Stimulated activated CD4-positive, alpha-beta T cell treated with anti-CD3 and anti-CD28 coated beads, Interleukin-2, amount 100 ng/mL, for 48 hours (primary cell): ENCODE results near the gene RGS17.
"Not testable (repeated sequence)": the region's sequence is repeated elsewhere in the genome, so short reads cannot be mapped to it uniquely, and the experiment has no call there.

ENCODE experiments used
- DNase-seq, 2 donors: peaks; one replicate each; pipeline ENCODE4 v3.0.0-alpha.2; 2020

Gene RGS17

DNA sequence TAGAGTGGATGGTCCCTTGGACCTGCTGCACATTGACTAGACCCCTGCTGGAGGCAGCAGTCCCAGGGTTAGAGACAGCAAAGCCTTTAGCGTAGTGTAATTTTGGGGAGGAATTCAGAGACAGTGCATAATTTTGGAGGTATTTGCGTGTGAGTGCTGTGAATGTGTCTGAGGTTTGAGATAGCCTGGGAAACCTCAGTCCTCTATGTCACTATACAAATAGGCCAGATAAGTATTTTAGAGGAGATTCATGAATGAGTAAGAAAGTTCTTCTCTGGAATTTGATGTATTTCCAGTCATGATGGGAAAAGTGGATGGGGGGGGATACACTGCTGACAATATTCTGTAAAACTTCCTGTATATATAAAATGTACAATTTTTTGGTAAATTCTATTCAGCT, 102.8 kb downstream of the RGS17 start:
- no peak for DNase-seq

DNA sequence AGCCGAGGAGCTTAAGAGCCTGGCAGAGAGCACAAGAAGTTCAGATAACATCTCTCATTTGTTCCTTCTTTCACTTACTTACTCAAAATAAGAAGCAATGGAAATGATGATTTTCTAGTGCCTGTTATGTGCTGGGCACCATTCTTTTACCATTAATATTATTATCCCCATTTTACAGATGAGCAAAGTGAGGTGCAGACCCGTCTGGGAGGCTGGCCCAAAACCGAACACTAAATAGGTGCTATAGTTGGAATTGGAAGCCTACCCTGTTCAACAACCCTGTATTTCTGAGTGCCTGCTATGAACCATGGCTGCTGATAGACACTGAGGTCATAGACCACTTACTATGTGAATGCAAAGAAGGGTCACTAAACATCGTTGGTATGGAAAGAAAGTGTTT, 103.6 kb downstream of the RGS17 start:
- no peak for DNase-seq

DNA sequence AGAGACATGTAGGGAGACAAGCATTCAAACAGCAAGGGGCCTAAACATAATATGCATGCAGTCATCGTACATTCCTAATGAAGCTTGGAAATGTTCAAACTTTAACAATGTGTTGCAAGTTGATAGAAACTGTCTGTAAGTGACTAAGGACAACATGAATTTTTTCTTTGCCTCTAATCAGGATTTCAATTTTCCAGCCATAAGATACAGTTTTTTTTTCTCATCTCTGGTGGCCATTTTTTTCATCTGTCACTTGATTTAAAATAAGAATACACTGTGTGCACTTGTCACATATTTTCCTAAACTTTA, 106.4 kb downstream of the RGS17 start:
- no peak for DNase-seq

DNA sequence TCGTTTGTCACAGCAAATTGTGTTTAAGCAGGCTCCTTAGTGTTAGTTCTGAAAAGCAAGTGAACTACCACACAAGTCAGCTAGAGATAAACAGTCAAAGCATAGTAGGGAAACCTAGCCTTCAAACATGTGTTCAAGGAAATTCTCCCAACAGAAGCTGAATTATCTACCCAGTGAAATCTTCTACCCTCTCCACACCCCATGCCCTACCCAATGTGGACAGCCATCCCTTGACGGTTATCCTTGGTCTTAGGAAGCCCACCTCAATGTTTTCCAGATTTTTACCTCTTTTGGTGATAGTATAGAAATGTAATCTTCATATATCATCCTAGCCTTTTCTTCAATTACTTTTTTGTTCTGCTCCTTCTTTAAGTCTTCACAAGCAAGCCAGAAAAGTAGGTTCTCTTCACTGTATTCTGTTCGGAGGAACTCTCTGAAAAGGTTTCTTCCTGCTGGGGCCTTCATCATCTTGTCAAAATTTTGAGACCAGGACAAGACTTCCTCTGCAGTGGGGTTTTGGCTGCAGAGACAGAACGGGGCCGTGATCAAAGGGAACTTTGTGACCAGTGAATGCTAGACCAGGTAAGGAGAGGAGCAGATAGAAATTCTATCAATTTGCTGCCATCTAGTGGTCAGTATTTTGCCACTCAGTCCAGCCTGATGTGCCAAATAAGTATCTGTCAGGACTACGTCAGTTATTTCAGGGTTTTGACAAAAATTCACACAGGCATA, 106.9 kb downstream of the RGS17 start:
- peak; percentile 14 to 31 for DNase-seq

DNA sequence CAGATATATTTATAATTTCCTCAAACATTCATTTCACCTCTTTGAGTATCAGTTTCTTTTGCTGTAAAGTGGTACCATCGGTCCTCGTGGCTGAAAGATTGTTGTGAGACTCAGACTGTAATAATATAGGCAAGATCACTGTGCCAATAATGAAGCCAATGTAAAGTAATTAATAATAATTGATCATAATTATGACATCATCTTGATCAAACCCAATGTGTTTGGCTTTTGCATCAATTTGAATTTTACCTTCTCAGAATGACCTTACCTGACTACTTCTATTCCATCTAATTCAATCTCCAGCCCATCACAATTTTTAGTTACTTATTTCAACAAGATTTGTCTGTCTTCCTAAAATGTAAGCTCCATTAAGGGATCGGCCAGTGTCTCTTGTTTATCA, 112.7 kb downstream of the RGS17 start:
- no peak for DNase-seq

DNA sequence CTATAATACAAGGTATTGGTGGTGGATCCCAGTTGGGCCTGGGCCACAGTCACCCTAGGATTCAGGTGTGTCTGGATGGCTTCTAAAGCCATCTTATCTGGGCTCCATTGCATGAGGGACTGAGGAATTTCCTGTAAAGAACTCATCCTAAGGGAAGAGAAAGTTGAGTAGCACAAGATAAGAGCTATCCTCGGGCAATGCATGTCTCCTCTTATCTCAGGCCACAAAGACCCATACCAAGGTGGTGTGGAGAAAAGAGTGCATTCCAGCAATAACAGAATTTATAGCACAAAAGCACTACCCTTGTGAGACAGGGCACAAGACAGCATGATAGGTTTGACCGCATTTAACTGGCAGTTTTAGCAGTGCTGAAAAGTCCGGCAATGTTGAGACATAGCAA, 114.2 kb downstream of the RGS17 start:
- no peak for DNase-seq

DNA sequence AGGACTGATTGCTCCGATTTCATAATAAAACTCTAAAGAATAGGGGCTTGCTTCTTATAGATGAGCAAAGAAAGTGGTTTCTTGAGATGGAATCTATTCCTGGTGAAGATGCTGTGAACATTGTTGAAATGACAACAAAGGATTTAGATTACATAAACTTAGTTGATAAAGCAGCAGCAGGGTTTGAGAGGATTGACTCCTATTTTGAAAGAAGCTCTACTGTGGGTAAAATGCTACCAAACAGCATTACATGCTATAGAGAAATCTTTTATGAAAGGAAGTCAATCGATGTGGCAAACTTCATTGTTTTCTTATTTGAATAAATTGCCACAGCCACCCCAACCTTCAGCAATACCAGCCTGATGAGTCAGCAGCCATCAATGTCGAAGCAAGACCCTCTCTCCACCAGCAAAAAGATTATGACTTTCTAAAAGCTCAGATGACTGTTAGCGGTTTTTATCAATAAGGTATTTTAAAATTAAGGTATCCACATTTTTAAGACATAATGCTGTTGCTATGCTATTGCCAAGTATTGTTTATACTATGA, 115.9 kb downstream of the RGS17 start:
- no peak for DNase-seq

DNA sequence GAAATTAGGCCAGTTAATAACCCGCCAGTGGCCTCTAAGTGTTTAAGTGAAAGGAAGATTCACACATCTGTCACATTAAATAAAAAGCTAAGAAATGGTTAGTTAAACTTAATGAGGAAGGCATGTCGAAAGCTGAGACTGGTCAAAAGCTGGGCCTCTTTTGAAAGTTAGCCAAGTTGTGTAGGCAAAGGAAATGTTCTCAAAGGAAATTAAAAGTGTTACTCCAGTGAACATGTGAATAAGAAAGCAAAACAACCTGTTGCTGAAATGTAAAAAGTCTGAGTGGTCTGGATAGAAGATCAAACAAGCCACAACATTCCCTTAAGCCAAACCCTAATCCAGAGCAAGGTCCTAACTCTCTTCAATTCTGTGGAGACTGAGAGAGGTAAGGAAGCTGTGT, 117.6 kb downstream of the RGS17 start:
- no peak for DNase-seq

DNA sequence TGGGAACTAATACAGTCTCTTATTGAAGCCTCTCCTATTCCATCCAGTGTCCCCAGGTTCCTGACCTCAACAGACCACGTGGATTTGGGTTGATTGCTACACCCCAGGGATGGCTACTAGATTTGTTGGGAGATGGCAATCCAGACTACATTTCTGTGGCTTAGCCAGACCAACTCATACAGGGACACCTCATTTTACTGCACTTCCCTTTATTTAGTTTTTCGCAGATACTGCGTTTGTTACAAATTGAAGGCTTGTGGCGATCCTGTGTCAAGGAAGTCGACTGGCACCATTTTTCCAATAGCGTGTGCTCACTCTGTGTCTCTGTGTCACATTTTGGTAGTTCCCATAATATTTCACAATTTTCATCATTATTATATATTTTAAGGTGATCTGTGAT, 118.2 kb downstream of the RGS17 start:
- DNase-seq, result no peak

DNA sequence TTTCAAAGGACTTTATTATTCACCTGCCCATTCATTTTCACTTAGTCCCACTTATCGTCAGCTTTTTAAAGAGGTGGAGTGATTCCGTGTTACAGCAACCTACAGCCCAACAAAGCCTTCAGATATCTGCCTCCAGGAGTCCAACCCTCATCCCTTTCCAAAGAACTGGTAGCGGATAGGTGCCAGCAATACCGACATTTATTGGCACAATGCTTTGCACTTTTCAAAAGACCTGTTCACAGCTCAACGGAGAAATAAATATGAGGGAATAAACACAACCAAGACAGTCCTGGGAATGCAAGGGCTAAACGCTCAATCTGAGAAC, 127.8 kb downstream of the RGS17 start:
- DNase-seq, result no peak

DNA sequence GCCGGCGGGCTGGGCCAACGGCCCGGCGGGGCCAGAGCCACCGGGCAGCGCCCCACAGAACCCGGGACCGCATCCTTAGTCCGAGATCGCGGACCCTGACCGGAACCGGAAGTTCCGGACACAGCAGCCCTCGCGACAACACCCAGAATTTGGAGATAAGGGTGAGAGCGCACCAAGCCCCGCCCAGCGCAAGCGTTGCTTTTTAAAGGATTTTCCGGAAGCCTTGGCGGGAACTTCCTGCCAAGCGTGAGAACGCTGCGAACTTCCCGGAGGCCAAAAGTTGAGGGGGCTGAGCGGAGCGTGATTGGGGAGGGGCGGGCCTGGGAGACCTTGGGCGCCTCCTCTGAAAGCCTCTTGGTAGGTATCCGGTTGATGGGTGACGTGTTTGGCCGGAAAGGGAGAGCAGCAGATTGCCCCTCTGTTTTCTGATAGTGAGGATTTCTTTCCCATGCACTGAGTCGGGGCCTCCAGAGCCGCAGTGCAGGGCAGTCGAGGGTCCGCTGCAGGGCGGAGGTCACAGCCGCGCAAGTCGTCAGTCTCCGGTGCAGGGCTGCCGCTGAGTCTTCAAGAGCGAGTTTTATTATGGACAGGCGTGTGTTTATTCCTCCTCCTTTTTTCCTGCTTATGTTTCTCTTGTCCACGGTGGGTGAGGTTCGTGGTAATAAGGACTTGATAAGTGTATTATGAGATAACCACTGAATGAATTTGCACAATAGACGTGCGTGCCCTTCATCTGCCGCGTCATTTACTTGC, 128.3 kb downstream of the RGS17 start, which contains the start of gene MTRF1L:
MTRF1L (minus strand) TSS at position 97 of the 753 bp plus-strand sequence; CDS start at position 73, 24 bp downstream.
- peak; percentile 79 to 83 for DNase-seq

DNA sequence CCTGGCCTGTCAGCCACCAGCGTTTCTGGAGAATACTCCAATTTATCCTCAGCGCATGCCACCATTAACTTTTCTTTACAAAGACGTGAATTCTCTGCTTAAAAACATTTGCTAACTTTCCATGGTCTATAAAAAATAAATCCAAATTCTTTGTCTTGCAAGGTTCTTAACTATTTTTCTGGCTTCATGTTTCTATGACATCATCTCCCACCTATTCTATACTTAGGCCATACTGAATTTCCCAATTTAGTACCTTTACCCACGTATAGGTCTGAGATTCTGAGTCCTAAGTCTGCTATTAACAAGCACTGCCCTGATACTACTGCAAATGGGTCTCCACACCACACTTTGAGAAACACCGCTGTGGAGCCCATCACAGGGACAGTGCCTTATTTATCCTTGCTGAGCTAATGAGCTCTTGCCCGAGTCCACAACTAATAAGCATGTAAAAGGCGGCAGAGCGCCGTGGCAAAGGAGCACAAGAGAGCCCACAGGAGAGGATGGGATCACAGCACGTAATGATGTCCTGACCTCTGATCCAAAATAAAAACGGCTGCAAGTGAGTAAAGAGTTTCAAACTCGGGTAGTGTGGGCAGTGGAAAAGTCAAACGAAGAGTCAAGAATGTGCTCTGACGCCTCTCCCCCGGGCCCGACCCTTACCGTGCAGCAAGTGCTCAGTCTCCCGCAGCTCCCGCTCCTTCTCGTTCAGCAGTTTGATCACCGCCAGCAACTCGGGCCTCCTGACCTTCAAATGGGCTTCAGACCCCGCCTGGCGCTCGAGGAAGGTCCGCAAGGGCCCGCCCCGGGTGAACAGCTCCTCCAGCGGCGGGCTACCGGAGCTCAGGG, 129.1 kb downstream of the RGS17 start:
- DNase-seq, result no peak

DNA sequence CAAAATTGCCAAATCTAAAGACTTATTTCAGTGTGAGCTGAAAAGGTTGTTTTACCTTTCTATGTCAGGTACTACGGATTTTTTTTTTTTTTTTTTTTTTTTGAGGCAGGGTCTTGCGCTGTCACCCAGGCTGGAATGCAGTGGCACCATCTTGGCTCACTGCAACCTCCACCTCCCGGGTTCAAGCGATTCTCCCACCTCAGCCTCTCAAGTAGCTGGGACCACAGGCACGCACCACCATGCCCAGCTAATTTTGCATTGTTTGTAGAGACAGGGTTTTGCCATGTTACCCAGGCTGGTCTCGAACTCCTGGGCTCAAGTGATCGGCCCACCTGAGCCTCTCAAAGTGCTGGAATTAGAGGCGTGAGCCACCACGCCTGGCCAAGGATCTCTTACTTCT, 130.3 kb downstream of the RGS17 start:
- not testable (repeated sequence) for DNase-seq

DNA sequence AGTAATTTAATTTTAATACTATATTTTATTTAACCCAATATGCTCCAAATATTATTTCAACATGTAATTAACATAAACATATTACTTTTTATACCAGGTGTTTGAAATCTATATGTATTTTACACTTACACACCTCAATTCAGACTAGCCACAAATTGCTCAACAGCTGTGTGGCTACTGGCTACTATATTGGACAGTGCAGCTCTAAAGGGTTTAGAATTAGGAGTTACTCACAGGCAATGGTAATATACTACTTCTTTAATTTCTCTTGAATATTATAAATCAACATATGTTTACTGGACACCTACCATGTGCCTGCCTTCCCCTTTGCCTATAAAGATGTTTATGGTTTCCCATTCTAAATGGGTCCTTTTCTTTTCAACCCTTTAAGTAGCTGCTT, 130.8 kb downstream of the RGS17 start:
- no peak for DNase-seq

DNA sequence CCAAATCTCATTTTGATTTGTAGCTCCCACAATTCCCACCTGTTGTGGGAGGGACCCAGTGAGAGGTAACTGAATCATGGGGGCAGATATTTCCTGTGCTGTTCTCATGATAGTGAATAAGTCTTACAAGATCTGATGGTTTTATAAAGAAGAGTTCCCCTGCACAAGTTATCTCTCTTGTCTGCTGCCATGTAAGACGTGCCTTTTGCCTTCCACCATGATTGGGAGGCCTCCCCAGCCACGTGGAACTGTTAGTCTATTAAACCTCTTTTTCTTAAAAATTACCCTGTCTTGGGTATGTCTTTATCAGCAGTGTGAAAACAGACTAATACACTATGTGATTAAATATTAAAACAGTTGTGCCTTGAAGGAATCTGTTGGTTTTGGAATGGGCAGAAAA, 131.5 kb downstream of the RGS17 start:
- not testable (repeated sequence) for DNase-seq

DNA sequence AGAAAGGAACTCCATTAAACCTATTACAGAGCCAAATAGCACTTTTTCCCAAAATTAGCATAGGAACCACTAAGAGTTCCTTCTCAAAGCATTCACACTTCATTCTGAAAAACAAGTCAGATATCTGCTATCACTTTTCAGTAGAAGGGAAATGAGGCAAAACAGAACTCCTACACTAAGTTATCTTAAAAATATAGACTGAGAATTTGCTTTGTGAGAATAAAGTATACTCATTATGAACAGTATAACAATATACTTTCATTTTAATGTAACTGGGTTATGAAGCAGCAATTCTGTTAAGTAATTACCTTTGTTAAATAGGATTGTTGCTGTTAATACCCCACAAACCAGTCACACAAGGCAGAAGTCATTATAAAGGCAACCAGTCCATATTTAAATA, 137.2 kb downstream of the RGS17 start:
- no peak for DNase-seq

DNA sequence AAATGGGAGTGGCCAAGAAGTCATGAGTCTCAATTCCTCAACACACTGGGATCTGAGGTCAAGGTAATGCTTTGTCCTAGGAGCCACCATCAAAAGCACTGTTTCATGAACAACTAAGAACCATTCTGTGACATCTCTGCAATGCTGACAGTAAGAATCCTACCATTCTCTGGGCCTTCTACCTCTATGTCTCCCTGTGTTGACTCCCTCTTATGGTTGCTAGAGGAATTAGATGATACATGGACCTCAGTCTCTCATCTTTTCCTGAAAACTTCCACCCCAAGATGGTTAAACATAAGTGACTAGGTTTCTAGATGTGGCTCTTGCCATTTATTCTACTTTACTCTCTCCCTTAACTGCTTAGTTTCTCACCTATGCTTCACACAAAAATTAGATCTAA, 137.7 kb downstream of the RGS17 start:
- no peak for DNase-seq

DNA sequence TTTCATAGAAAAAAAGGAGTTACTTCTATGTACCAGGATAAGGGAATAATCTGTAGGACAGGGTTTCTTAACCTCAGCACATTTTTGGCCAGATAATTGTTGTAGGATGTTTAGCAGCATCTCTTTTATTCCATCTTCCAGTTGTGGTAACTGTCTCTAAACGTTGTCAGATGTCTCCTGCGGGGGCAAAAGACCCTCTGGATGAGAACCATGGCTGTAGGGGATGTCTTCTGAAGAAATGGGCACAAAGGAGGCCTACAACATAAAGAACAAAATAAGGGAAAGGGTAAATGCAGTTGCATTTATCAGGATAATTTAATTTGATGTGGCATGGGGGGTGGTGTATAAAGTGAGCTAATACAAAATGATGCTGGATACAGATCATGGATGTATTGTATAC, 144.1 kb downstream of the RGS17 start:
- no peak for DNase-seq

DNA sequence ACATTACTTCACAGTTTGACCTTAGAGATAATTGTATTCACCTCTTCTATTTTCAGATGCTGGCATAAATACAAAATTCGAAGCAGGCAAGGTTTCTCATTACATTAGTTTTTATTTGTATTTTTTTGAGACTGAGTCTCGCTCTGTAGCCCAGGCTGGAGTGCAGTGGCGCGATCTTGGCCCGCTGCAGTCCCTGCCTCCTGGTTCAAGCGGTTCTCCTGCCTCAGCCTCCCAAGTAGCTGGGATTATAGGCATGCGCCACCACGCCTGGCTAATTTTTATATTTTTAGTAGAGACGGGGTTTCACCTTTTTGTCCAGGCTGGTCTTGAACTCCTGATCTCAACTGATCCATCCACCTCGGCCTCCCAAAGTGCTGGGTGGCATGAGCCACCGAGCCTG, 145.8 kb downstream of the RGS17 start:
- not testable (repeated sequence) for DNase-seq

DNA sequence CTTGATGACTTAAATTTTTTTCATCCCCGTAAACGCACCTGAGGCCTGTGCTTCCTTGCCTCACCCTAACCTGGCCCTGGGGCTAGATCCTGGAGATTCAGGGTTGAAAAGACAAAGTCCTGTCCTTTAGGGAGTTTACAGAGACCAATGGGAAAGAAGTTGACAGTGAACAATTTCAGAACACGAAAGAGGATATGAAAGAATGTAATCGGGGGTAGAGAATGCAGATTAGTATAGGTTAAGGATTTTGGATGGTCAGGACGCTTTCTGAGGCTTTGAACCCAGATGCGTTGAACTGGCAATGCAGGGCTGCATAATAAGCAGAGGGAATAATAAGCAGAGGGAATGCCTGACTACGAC, 146.6 kb downstream of the RGS17 start:
- no peak for DNase-seq

DNA sequence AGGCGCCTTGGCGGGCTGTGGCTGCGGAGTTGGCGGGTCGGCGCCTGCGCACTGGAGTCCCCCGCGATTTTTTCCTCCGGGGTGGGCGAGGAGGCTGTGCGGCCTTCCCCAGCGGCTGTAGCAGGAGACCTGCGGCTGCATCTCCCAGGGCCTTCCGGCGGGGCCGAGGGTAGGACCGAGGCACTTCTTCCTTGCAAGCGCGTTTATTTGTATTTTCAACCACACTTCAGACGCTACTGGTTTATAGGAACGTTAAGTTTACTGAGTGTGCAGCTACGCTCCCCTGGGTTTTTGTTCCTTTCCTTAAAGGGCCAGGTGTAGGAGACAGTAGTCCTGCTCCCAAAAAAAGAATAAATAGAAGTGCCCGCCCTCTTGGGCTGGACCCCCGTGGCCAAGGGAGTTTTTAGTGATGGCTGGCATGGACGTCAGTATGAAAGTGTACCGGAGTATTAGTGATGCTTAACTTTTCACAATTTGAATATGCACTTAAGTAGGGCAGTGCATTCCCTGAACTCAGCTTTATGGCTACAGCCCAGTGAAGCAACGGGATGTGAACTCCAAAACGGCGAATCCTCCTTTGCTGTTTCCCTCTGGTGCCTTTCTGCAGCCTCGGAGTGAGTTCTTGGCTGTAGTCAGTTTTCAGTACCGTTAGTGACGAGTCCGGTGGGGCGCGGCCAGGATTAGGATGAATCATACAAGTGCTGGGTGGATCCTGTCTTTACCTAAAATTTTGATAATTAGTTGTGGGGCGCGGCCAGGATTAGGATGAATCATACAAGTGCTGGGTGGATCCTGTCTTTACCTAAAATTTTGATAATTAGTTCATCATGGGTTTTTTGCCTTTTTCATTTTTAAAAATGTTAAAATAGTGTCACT, 147.2 kb downstream of the RGS17 start:
- DNase-seq, result peak; percentile 67 to 93

DNA sequence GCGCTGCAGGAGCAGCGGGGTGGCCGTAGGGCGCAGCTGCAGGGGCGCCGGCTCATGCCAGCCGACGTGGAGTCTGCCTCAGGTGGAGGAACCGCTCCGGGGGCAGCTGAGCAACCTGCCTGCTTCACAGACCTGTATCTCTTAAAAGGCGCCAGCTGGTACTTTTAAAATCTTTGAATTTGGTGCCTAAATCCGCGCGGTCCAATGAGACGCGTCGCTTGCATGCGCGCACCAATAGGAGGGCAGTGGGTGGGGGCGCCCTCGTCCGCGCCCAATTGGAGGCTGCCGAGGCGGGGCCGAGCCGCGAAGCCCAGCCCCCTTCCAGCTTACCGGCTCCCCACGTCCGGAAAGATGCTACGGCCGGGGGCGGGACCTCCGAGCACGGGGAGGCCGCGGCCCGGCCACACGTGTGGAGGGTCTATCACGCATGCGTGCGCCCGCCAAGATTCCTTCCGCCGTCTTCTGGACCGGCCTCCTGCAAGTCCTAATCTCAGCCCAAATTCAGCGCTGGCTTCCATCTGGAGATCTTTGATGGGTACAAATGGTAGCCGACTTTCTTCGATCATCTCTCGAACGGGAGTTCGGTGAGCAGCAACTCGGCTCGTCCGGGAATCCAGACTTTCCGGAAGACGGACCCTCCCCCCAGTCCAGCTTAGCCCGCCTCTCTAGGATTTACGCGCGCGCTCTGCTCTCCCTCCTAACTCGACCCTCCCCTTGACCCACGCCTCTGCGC, 148.0 kb downstream of the RGS17 start, which contains the start of gene FBXO5:
FBXO5 (minus strand) TSS at position 138 of the 733 bp plus-strand sequence; CDS start at position 56, 82 bp downstream.
- peak; percentile 93 to 95 for DNase-seq
